ENCODE measurements around the gene RAB3C.

RAB3C gene

DNA sequence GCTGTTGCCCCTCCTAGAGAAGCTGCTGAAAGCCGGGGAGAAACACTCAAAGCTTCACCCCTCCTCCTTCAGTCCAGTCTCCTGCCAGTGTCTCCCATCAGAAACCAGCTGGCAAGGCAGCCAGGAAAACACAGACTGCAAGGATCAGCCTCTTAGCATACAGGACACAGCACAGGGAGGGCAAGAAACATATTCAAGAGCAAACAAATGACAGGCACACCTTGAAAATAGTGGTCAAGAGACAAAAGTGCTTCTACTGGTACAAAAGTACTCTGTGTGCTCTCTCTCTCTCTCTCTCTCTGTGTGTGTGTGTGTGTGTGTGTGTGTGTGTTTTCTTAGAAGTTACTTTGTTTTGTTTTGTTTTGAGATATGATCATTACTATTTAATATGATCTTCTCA lies 227.2 kb downstream of the RAB3C start:
- H3K4me3 ChIP-seq (ENCODE audit: low read depth, low read length) = no peak overlapping the region
- TF ChIP-seq, protein P1, sequence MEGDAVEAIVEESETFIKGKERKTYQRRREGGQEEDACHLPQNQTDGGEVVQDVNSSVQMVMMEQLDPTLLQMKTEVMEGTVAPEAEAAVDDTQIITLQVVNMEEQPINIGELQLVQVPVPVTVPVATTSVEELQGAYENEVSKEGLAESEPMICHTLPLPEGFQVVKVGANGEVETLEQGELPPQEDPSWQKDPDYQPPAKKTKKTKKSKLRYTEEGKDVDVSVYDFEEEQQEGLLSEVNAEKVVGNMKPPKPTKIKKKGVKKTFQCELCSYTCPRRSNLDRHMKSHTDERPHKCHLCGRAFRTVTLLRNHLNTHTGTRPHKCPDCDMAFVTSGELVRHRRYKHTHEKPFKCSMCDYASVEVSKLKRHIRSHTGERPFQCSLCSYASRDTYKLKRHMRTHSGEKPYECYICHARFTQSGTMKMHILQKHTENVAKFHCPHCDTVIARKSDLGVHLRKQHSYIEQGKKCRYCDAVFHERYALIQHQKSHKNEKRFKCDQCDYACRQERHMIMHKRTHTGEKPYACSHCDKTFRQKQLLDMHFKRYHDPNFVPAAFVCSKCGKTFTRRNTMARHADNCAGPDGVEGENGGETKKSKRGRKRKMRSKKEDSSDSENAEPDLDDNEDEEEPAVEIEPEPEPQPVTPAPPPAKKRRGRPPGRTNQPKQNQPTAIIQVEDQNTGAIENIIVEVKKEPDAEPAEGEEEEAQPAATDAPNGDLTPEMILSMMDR (IDR thresholded peaks at IDR 0.05; ENCODE audit: control insufficient read depth, extremely low read depth, insufficient read depth) = no peak
- peak; percentile 67 for DNase-seq (ENCODE audit: low read depth)

DNA sequence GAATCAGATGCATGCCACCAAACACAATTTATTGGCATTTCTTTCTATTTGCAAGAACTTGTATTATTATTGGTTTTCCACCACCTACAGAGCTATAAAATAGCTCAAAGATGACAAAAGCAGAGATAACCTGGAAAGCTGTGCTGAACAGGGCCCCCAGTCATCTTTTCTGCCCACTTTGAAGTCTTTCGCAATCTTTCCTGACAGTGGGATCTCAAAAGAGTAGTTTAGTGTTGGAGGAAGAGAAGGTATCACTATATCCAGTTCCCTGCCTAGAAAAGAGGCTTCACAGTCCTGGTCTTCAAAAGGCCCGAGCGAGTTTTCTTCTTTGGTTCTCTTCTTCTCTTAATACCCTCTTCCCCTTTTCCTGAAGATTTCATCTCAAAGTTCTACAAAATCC lies 231.0 kb downstream of the RAB3C start:
- no peak for DNase-seq (ENCODE audit: low read depth)
- no peak overlapping the region for H3K4me3 ChIP-seq (ENCODE audit: low read depth, low read length)
- TF ChIP-seq, protein P1 (IDR thresholded peaks at IDR 0.05; ENCODE audit: control insufficient read depth, extremely low read depth, insufficient read depth) = no peak

GRCh38 chr5:58816181-58816731 lies 233.4 kb downstream of the RAB3C start:
- no peak overlapping the region for H3K4me3 ChIP-seq (ENCODE audit: low read depth, low read length)
- TF ChIP-seq, protein P1 (IDR thresholded peaks at IDR 0.05; ENCODE audit: control insufficient read depth, extremely low read depth, insufficient read depth) = no peak
- no peak for DNase-seq (ENCODE audit: low read depth)

- TF ChIP-seq, protein P1 (IDR thresholded peaks at IDR 0.05; ENCODE audit: control insufficient read depth, extremely low read depth, insufficient read depth) = no peak
- DNase-seq (ENCODE audit: low read depth) = no peak
- no peak overlapping the region for H3K4me3 ChIP-seq (ENCODE audit: low read depth, low read length)
Measured at GRCh38 chr5:58818465-58818864, 235.6 kb downstream of the RAB3C start.

- DNase-seq (ENCODE audit: low read depth) = no peak
- TF ChIP-seq, protein P1 (IDR thresholded peaks at IDR 0.05; ENCODE audit: control insufficient read depth, extremely low read depth, insufficient read depth) = no peak
Measured at GRCh38 chr5:58825441-58825840, 242.6 kb downstream of the RAB3C start.

GRCh38 chr5:58825899-58826298 lies 243.0 kb downstream of the RAB3C start:
- TF ChIP-seq, protein P1 (IDR thresholded peaks at IDR 0.05; ENCODE audit: control insufficient read depth, extremely low read depth, insufficient read depth) = no peak
- H3K4me3 ChIP-seq (ENCODE audit: low read depth, low read length) = no peak overlapping the region
- DNase-seq (ENCODE audit: low read depth) = no peak

More at GRCh38 chr5:58825441-58825840, 242.6 kb downstream of the RAB3C start:
- H3K4me3 ChIP-seq (ENCODE audit: low read depth, low read length) = no peak overlapping the region

DNA sequence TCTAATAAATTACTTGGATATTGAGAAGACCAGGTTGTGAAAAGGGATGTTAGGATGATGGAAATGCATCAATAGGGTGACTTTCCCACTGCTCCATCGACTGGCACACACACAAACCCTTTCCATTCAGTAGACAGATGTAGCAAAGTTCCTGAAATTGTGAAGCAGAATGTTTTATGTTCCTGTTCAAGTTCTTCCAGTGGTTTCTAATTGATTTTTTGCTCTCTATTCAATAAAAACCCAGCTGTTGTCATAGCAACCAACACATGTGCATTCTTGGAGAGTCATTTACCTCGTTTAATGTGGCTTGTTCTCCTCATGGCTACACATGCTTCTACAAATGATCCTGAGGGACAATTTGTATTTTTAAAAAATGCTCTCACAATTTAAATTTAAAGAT lies 244.6 kb downstream of the RAB3C start:
- no peak for DNase-seq (ENCODE audit: low read depth)
- no peak overlapping the region for H3K4me3 ChIP-seq (ENCODE audit: low read depth, low read length)
- TF ChIP-seq, protein P1 (IDR thresholded peaks at IDR 0.05; ENCODE audit: control insufficient read depth, extremely low read depth, insufficient read depth) = no peak

Data from LNCaP clone FGC (cell line).